OCI-LY3 (cell line): Measurements from ENCODE around the gene PLIN1.

Experiments used
- H2AFZ ChIP-seq: fragments of 200-600, 300-600 bp; shearing (Covaris generic); 2 replicates; pipeline ENCODE4 v1.6.0; 2014; ENCODE audit warnings: antibody characterized with exemption, low read depth, low read length
- H3K27ac ChIP-seq: fragments of 200-600, 300-600 bp; sonication (generic); 2 replicates; pipeline ENCODE4 v1.5.1; 2014; ENCODE audit warnings: mild to moderate bottlenecking, low read length, moderate library complexity, mixed read lengths
- H3K27me3 ChIP-seq: fragments of 200-600, 300-600 bp; sonication (generic); 2 replicates; pipeline ENCODE4 v1.6.1; 2014; ENCODE audit warnings: low read depth, low read length, mixed read lengths
- H3K36me3 ChIP-seq: fragments of 200-600, 300-600 bp; sonication (generic); replicated peaks from 2 replicates; pipeline ENCODE3; 2014; ENCODE audit warnings: low read depth, low read length, mixed read lengths
- H3K4me1 ChIP-seq: fragments of 300-600, 200-600 bp; sonication (generic); 2 replicates; pipeline ENCODE4 v1.6.1; 2014; ENCODE audit warnings: low read length, mixed read lengths
- H3K4me2 ChIP-seq: fragments of 200-600, 300-600 bp; sonication (generic); 2 replicates; pipeline ENCODE4 v1.6.1; 2014; ENCODE audit warnings: low read length, mixed read lengths
- H3K4me3 ChIP-seq: fragments of 300-600, 200-600 bp; sonication (generic); 2 replicates; pipeline ENCODE4 v1.5.1; 2014; ENCODE audit warnings: antibody characterized with exemption, mild to moderate bottlenecking, low read length, moderate library complexity
- H3K79me2 ChIP-seq: fragments of 300-600, 200-600 bp; shearing (Covaris generic); 2 replicates; pipeline ENCODE4 v1.6.1; 2014; ENCODE audit warnings: mild to moderate bottlenecking, low read length, mixed read lengths
- H3K9ac ChIP-seq: fragments of 300-600, 200-600 bp; shearing (Covaris generic); 2 replicates; pipeline ENCODE4 v1.6.0; 2014; ENCODE audit warnings: mild to moderate bottlenecking, low read length, moderate library complexity
- H3K9me3 ChIP-seq: fragments of 200-600, 300-600 bp; shearing (Covaris generic); 2 replicates; pipeline ENCODE4 v1.6.1; 2014; ENCODE audit warnings: low read length, mixed read lengths; ENCODE audit not compliant: insufficient read depth
- H4K20me1 ChIP-seq: fragments of 200-600, 300-600 bp; sonication (generic); 2 replicates; pipeline ENCODE4 v1.6.1; 2016; ENCODE audit warnings: low read length, mixed read lengths; ENCODE audit not compliant: insufficient read depth
- EZH2phosphoT487 ChIP-seq: fragments of 200-600 bp; shearing (Covaris generic); IDR thresholded peaks from 2 replicates; pipeline ENCODE4 v1.6.1; 2018; ENCODE audit warnings: antibody characterized with exemption, mixed run types, low read depth
- TF ChIP-seq, protein P1 (sequence below): fragments of 200-600, 300-600 bp; sonication (generic); IDR thresholded peaks from 2 replicates; pipeline ENCODE4 v1.5.1; 2014; ENCODE audit warnings: antibody characterized with exemption, low read length, low read depth

The PLIN1 gene

DNA sequence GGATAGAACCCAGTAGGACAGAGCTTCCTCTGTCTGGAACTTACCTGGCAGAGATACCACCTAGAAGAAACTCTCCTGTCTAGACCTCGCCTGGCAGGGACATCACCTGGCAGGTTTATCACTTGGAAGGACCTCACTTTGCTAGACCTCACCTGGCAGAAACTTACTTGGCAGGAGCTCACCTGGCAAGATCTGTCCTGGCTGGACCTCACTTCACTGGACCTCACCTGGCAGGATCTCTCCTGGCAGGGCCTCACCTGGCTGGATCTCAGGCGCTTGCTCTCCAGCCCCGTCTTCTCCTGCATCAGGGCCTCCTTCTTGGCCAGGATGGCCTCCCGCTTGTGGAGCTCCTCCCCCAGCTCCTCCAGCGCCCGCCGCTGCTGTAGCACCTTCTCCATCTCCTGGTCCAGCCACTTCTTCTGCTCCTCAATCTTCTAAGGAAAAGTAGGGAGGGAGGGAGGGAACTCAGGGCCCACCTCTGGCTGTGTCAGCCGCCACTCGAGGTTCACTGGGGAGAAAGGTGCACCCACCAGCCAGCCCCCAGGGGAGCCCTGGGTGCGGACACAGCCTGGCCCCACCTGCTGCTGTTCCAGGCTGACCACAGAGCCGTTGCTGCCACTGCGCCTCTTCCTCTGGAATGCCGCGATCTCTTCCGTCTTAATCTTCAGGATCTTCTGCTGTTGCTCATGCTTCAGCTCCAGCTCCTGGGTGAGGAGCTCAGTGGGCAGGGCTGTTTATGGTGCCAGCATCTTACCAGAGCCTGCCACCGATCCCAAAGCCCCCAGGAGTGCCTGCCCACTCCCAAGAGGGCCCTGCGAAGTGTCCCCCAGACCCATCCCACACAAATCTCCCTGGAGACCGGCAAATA is 46.4 kb downstream of the PLIN1 start:
- Histone ChIP-seq H3K4me1 (peaks cover 5% of the 10 kb centered on the region; the same call in 1 of the 2 replicates), H3K36me3 (peaks cover 58% of the 10 kb centered on the region), H4K20me1 (no peaks in the 10 kb centered on the region), H2AFZ (no peak overlapping the region), H3K4me2 (no peak overlapping the region), H3K9me3 (no peaks in the 10 kb centered on the region), H3K79me2 (no peaks in the 10 kb centered on the region), H3K9ac (no peak overlapping the region), H3K4me3 (no peak overlapping the region), H3K27me3 (no peaks in the 10 kb centered on the region), H3K27ac (no peak overlapping the region)
- TF ChIP-seq, protein P1, sequence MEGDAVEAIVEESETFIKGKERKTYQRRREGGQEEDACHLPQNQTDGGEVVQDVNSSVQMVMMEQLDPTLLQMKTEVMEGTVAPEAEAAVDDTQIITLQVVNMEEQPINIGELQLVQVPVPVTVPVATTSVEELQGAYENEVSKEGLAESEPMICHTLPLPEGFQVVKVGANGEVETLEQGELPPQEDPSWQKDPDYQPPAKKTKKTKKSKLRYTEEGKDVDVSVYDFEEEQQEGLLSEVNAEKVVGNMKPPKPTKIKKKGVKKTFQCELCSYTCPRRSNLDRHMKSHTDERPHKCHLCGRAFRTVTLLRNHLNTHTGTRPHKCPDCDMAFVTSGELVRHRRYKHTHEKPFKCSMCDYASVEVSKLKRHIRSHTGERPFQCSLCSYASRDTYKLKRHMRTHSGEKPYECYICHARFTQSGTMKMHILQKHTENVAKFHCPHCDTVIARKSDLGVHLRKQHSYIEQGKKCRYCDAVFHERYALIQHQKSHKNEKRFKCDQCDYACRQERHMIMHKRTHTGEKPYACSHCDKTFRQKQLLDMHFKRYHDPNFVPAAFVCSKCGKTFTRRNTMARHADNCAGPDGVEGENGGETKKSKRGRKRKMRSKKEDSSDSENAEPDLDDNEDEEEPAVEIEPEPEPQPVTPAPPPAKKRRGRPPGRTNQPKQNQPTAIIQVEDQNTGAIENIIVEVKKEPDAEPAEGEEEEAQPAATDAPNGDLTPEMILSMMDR: no peak
- TF ChIP-seq EZH2phosphoT487: no peak

DNA sequence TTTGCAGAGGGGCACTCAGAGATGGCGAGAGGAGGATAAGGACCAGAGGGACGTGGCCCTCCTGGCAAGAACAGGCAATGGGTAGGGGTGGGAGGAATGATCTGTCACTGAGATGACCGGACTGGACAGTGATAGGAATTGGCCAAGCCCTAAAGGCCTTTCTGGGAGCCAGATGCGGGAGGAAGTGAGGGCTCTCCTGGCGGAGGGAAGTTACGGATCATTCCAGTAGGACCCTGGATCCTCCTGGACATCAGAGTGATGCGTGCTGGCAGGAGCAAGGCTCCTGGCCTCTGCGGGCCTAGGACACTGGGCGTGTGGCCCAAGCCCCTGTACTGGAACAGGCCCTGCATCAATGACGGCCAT is 47.3 kb downstream of the PLIN1 start:
- Histone ChIP-seq H2AFZ (no peak overlapping the region), H3K9ac (no peak overlapping the region), H3K4me2 (no peak overlapping the region), H3K27me3 (no peaks in the 10 kb centered on the region), H3K9me3 (no peaks in the 10 kb centered on the region), H3K79me2 (no peaks in the 10 kb centered on the region), H4K20me1 (no peaks in the 10 kb centered on the region), H3K36me3 (peaks cover 67% of the 10 kb centered on the region), H3K27ac (no peak overlapping the region), H3K4me3 (no peak overlapping the region), H3K4me1 (peaks cover 5% of the 10 kb centered on the region; the same call in 1 of the 2 replicates)
- no peak for TF ChIP-seq EZH2phosphoT487
- TF ChIP-seq, protein P1: no peak

DNA sequence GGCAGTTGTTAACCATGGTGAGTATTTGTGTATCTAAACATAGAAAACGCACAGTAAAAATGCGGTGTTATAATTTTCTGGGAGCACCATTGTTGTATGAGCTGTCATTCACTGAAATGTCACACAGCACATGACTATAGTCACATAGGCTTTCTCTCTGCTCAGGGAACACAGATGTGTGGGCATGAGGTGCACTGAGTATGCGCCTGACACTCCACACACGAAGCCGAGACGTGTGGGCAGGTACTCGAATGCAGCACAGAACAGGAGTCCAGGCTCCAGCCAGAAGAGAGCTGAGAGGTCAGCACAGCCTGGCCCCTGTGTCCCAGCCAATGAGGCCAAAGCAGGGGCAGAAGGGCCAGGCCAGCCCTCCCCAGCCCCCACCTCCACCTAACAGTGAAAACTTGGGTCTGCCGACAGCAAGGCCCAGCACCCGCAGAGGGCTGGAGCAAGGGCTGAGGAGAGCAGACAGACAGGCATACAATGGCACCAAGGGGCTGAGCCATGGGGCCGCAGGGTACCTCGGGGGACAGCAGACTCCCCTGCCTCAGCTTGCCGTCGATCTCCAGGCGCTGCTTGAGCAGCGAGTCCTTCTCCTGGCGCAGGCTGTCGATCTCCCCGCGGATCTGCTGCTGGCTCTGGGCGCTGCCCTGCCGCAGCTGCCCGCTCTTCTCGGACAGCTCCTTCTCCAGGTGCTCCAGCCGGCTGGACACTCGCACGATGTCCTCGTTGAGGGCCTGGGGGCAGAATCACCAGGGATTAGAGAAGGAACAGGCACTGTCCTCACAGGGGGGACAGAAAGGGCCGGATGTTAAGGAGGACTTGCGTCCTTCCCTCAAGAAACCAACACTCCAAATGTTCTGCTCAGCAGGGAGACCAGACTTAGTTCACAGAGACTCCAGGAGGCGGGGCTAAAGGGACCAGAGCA is 47.9 kb downstream of the PLIN1 start:
- peaks cover 74% of the 10 kb centered on the region for H3K36me3 ChIP-seq
- H3K9ac ChIP-seq: no peak overlapping the region
- TF ChIP-seq, protein P1: no peak
- TF ChIP-seq EZH2phosphoT487: no peak
- no peaks in the 10 kb centered on the region for H3K79me2 ChIP-seq
- H3K27me3 ChIP-seq: no peaks in the 10 kb centered on the region
- no peak overlapping the region for H3K4me3 ChIP-seq
- no peak overlapping the region for H3K4me2 ChIP-seq
- no peaks in the 10 kb centered on the region for H3K9me3 ChIP-seq
- no peak overlapping the region for H2AFZ ChIP-seq
- H3K27ac ChIP-seq: no peak overlapping the region
- H4K20me1 ChIP-seq: peaks cover 3% of the 10 kb centered on the region; the same call in 1 of the 2 replicates
- H3K4me1 ChIP-seq: peaks cover 5% of the 10 kb centered on the region; the same call in 1 of the 2 replicates

DNA sequence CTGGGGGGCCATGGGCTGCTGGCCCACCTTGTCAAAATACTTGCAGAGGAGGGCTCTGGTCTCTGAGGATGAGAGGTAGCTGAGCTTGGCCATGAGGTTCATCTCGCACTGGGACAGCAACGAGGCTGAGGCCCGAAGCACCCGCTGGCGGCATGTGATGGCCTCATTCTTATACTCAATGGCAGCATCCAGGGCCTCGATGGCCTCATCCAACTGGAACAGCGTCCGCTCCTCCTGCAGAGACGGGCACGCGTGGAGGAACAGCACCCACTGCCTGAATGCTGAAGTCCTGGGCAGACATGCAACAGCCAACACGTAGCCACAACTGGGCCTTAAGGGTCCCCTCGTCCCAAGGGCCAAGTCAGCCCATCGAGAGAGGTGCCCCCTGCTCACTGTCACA is 48.9 kb downstream of the PLIN1 start:
- no peak overlapping the region for H3K4me3 ChIP-seq
- peaks cover 84% of the 10 kb centered on the region for H3K36me3 ChIP-seq
- no peak for TF ChIP-seq EZH2phosphoT487
- TF ChIP-seq, protein P1: no peak
- H3K27ac ChIP-seq: no peak overlapping the region
- H3K4me2 ChIP-seq: no peak overlapping the region
- H3K4me1 ChIP-seq: peaks cover 5% of the 10 kb centered on the region; the same call in 1 of the 2 replicates
- H3K27me3 ChIP-seq: no peaks in the 10 kb centered on the region
- no peak overlapping the region for H3K9ac ChIP-seq
- H2AFZ ChIP-seq: no peak overlapping the region
- no peaks in the 10 kb centered on the region for H3K79me2 ChIP-seq
- H3K9me3 ChIP-seq: no peaks in the 10 kb centered on the region
- peaks cover 3% of the 10 kb centered on the region; the same call in 1 of the 2 replicates for H4K20me1 ChIP-seq
